Stomach (tissue), 4 donors: ENCODE results near the gene DCTN5.

Source experiments
- EP300 ChIP-seq: sonication (generic); formaldehyde crosslinking; IDR thresholded peaks from one replicate; pipeline ENCODE4 v1.6.1; 2017; ENCODE audit warnings: antibody characterized with exemption
- POLR2A ChIP-seq, 4 donors: fragments of 450-650 bp; IDR thresholded peaks; one replicate each; pipeline ENCODE4 v1.6.1; 2016; ENCODE audit warnings: antibody characterized with exemption in 4 of 4, control low read depth in 2 of 4, mild to moderate bottlenecking in 1 of 4, moderate library complexity in 1 of 4

GRCh38 chr16:23678430-23679273 is 37.4 kb downstream of the DCTN5 start, which contains the start of gene PLK1:
- TF ChIP-seq POLR2A (IDR thresholded peaks at IDR 0.05), result no peak
- TF ChIP-seq EP300, result no peak
